Inflammatory macrophage treated with lipopolysaccharide for 4 hours (primary cell): Measurements from ENCODE around the gene KIF26A.

Experiments used
- DNase-seq: peaks from one replicate; pipeline ENCODE4 v3.0.0-alpha.2; 2020

The KIF26A gene

DNA sequence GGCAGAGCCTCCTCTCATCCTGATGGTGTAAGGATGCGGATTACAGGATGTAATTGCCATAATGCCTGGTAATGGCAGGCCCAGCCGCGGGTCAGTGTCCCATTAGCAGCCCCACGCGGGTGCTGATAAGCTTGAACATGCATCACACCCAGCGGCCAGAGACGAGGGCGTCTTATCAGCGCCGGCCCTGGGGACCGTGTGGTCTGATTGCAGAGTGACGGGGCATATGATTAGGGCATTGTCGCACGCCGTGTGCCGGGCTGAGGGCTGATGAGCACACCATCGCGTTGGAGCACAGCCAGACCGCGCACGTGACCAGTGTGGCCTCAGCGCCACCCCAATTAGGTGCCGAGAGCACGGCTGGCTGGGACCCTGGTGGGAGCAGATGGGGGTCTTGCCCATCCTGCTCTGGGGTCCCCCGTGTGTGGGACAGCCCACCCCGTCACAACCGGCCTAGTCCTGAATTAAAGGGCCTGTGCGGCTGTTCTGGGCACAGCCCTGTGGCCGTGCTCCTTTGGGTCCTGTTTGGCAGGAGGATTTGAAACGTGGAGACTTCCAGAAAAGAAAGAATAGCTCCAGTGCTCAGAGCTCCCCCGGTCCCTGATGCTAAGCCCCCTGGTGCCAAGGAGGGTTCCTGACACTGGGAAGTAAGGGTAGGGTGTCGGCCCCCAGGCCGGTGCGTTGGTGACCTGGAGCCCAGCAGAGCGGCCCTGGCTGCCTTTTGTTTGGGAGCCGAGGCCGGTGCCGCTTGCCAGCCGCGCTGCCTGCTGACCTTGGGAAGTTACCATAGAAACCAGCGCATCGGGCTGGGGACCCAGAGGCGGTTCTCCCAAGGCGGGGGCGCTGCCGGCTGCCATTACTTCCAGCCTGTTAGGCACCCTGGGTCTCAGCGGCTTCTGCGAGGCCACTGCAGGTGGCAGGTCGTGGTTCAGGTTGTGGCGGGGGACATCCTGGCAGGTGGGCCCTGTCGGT, 20.7 kb downstream of the KIF26A start:
- DNase-seq: no peak

DNA sequence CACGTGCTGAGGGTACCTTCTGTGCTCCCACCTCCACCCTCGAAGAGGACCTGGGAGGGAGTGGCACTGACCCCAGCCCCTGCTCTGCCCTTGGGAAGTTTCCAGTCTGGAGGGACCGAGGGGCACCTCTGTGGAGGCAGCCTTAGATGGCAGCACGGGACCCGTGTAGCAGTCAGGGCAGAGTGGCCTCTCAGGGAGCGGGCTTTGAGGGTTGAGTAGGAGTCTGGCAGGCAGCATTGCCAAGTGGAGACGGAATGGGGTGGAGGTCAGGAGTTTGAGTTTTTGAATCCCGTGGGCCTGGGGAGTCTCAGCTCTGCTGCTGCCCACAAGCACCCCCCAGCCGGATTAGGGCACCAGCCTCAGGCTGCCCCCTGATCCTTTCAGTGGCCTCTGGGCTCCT, 21.6 kb downstream of the KIF26A start:
- DNase-seq: no peak

DNA sequence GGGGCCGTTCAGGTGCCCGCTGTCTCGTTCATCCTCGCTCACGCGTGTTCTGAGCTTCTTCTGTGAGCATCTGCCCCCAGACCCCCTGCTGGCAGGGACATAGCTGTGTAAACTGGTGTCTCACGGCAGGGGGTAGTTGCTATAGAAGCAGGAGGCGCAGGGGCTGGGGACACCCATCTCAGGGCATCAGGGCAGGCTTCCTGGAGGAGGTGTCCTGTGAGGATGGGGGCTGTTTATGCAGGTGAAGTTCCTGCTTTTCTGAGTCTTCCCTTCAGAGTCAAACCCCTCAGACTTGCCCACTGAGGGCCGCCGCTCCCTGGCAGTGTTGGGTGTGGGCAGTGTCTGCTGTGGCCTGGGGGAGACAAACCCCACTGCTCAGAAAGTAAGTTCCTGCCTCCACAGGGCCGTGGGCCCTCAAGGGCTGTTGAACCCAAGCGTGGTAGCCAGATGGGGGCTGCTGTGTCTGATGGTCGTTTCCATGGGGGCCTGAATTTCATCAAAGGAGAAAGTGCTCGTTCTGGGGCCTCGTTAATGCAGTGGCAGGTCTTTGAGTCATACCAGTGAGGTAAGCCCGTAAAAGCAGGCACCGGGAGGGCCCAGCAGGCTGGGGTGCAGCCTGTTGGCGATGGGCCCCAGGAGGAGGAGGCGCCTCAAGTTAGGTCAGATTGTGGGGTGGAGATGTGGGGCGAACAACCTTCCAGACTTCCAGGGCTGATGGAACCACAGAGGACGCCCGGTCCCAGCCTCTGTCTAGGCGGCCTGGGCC, 23.4 kb downstream of the KIF26A start:
- no peak for DNase-seq

DNA sequence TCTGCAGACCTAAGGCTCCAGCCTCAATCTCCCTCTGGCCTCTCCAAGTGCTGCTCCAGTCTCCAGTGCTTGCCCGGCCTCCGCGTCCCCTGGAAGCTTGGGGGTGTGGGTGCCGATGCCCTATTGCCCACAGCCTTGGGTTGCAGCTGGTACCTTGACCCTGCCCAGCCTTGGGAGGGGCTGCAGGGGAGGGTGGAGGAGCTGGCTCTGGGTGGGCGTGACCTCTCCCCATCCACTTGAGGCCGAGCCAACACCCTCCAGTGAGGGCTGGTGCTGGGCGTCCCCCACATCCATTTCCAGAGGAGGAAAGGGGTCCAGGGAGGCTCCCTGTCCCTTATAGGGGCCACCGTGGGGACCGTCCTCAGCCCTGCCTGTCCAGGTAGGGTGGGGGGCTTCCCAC, 24.1 kb downstream of the KIF26A start:
- DNase-seq: no peak

DNA sequence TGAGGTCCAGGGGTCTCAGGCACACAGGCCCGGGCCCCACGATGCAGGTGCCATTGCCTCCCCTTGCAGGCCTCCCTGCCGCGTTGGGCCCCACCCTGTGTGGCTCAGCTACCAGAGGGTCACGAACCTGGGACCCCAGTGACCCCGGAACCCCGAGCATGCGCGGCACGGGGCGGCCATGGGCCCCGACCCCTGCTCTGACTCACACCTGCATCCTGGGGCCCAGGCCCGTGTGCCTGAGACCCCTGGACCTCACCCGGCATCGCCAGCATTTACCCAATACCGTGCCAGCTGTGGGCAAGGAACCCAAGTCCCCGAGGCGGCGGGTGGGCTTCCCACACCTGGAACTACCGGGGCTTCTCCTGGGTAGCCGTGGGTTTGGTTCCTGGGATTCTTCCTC, 25.2 kb downstream of the KIF26A start:
- DNase-seq: no peak

DNA sequence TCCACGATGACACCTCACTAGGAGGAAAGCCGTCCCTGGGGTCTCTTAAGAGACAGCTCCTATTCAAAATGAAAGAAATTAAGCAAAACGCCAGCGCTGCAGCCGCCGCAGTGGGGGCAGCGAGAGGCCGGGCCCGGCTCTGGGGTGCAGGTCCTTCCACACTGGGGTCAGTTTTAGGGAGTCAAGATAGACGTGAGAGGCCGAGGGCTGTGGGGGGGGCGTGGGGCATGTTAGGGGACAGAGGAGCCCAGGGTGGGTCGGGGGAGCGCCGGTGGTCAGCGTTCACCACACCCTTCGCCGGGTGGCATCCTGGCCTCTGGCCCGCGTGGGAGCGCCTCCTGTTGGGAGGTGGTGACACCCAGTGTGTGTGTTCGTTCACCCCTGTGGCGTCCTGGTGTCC, 25.7 kb downstream of the KIF26A start:
- DNase-seq: no peak

DNA sequence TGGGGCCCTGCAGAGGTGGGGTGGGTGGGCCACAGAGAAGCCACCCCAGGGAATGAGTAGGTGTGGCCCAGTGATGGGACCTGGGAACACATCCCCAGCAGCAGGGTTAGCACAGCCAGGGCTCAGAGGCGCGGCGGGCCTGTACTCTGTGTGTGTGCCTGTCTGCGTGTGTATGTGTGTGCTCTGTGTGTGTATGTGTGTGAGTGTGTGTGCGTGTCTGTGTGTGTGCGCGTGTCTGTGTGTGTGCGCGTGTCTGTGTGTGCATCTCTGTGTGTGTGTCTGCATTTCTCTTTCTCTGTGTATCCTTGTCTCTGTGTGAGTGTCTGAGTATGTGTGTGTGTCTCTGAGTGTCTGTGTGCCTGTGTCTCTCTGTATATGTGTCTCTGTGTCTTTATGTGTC, 26.1 kb downstream of the KIF26A start:
- no peak for DNase-seq

DNA sequence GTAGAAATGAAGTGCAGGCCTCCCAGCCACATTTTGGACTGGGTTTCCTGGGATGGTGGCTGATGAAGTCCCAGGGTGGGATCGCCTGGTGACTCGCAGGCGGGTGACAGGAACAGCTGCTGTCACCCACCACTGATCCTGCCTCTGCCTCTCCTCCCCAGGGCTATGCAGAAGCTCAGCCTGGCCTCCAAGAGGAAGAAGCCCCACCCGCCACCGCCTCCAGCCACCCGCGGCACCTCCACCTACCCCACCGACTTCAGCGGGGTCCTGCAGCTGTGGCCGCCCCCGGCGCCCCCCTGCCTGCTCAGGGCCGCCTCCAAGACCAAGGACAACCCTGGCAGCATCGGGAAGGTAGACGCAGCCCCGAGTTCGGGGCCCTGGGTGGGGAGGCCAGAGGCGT, 28.3 kb downstream of the KIF26A start:
- no peak for DNase-seq

DNA sequence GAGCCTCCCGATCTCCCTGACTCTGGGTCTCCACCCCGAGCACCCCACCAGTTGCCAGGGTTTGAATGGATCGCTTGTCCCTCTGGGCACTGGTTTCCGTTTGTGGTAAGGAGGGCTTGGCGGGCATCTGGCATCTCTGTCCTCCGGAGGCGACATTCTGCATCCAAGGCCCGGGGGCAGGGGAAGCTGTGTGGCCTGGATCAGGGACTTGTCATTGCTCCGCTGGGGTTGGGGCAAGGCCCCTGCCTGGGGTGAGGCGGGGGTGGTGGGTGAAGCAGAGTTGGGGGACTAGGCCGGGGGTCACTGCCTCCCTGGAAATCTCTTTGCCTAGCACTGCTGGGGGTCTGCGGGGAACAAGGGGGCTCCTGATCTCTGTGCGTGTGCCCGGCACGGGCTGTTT, 30.2 kb downstream of the KIF26A start:
- no peak for DNase-seq

DNA sequence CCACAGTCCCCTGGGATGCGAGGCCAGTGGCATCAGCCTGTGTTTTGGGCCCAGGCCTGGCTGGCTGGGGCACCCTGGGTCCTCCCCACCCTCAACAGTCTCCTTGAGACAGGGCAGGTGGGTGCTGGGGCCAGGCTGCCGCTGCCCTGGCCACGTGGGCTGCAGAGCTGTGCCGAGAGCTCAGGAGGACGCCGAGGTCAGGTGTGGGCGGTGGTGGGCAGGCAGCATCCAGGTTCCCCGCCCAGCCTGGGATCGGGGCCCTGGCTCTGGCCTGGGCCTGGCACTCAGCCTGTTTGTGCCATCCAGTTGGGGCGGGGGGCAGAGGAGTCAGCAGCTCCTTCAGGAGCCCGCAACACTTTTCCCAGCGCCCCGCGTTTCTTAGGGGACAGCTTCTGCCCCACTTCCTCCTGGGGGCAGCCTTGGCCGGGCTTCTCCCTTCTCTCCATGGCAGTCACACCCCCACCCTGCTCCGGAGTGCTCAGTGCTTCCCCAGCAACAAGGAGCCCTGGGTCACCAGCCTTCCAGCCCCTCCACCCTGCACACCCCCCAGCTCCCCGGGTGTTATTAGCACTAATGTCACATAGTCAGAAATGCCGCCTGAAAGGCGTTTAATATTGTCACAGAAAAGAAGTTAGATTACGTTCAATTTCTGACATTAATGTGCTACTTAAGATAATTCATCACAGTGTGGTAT, 30.8 kb downstream of the KIF26A start:
- no peak for DNase-seq

DNA sequence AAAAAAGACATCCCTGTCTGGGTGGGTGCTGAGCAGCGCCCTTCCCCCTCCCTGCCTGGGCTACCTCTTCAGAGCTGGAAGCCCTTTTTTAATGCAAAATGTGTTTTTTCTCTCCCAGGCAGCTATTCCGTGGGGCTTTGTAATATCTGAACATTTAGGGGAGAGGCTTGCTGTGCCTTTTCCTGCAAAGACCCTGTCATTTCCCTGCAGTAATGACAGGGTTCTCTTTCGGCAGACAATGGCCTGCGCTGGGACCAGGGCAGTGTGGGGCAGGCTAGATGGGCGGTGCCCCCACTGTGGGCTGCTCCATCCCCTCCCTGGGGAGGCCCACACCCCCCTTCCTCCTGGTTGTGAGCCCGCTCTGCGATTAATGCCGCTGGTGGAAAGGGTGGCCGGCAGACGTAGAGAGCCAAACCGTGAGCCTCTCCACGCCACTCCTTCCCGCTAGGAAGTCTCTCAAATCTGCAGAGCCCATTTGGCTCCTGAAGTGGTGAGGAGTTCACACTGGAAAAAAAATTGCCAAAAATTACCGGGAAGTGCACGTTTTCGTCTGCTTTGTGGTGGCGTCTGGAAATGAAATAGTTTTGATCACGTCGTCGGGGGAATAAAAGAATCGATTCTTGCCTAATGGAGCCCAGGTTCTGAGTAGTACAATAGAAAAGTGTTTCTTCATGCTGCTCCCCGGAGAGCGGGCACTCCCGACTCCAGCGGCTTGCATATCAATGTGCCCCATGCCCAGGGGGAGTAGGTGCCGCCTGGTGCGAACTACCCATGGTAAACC, 31.5 kb downstream of the KIF26A start:
- no peak for DNase-seq

DNA sequence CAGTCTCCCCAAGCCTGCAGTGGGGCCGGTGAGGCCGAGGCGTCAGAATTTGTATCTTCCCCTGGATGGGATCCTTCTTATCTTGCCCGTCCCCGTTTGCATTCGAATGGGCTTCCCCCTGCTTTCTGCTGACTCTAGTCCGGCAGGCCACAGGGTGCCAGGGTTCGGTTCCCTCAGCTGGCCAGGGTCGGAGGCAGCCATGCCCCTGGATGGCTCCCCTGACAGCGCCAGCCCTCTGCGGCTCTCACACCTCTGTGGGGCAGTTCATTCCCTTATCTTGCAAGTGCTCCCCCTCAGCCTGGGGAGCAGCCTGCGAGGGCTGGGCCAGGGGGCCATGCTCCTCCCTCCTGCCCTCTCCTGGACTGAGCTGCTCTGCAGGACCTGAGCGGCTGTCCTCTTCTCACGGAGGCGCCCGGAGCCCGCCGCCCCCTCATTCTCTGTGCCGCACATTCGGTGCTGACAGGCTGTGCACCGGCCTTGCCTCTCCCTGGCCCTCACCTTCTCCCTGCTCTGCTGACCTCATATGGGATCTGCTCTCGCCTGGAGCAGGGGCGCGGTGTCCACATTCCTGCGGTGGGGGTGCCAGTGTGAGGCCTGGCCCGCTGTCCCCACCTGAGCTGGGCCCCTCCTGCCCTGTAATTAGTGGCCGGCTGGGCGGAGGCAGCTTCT, 32.8 kb downstream of the KIF26A start:
- DNase-seq: no peak

DNA sequence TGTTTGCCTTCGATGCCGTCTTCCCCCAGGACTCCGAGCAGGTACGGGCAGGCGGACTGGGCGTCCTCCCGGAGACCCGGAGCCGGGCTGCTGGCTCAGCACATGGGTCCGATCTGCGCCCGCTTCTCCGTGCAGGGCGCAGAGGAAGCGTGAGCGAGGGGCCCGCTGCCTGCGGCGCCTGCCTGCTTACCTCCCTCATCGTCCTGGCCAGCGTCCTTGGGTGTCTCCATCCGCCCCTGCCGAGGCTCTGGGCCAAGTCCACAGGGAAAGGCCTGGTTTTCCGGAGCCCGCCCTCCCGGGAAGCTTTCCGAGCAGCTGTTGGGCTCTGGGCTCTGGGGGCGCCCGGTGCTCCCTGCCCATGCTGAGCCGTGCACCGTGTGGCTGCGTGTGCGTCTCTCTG, 33.5 kb downstream of the KIF26A start:
- no peak for DNase-seq

DNA sequence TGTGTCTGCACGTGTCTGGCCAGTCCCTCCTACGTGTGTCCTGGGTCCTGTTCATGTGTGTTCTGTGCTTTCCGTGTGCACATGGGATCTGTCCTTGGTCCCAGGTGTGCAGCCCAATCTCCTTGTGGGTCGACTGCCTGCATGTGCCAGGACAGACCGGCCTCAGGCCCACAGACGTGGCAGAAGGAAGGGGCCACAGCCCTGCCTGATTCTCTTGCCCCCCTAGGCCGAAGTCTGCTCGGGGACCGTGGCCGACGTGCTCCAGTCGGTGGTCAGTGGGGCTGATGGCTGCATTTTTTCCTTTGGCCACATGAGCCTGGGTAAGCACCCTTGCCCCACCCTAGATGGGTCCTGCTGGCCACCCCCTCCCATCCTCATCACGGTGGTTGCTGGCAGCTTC, 34.0 kb downstream of the KIF26A start:
- DNase-seq: no peak

DNA sequence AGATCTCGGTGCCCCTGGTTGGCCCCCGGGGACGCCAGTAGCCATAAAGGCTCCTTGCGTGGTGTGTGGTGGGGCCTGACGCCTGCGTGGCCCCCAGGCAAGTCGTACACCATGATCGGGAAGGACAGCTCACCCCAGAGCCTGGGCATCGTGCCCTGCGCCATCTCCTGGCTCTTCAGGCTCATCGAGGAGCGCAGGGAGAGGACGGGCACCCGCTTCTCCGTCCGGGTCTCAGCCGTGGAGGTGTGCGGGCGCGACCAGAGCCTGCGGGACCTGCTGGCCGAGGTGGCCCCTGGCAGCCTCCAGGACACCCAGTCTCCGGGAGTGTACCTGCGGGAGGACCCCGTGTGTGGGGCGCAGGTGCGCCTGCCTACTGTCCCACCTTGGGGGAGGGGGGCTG, 34.5 kb downstream of the KIF26A start:
- DNase-seq: no peak

DNA sequence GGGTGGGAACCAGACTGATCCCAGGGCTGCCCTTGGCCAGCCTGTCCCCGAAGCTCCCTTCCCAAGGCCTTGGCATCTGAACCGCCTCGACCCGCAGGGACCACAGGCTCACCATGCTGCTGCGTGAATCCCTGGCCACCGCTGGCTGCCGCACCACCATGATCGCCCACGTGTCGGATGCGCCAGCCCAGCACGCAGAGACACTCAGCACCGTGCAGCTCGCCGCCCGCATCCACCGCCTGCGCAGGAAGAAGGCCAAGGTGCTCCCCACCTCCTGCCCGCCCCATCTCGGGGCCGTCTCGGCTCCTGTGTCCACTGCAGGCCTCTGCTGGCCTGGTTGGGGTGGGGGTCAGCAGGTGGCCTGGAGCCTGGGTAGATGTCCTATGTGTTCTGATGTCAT, 35.7 kb downstream of the KIF26A start:
- no peak for DNase-seq

DNA sequence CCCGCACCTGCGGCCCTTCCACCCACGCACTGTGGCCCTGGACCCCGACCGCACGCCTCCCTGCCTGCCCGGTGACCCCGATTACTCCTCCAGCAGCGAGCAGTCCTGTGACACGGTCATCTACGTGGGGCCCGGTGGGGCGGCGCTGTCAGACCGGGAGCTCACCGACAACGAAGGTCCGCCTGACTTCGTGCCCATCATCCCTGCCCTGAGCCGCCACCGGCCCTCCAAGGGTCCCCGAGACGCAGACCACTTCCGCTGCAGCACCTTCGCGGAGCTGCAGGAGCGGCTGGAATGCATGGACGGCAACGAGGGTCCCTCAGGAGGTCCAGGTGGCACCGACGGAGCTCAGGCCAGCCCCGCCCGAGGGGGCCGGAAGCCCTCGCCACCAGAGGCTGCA, 36.7 kb downstream of the KIF26A start:
- DNase-seq: no peak

DNA sequence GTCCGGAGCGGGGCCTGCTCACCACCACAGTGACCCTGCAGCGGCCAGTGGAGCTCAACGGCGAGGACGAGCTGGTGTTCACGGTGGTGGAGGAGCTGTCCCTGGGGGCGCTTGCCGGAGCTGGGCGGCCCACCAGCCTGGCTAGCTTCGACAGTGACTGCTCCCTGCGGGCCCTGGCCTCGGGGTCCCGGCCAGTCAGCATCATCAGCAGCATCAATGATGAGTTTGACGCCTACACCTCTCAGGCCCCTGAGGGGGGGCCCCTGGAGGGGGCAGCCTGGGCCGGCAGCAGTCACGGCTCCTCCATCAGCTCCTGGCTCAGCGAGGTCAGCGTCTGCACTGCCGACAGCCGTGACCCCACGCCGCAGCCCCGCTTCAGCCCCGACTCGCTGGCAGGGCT, 37.4 kb downstream of the KIF26A start:
- DNase-seq: no peak

DNA sequence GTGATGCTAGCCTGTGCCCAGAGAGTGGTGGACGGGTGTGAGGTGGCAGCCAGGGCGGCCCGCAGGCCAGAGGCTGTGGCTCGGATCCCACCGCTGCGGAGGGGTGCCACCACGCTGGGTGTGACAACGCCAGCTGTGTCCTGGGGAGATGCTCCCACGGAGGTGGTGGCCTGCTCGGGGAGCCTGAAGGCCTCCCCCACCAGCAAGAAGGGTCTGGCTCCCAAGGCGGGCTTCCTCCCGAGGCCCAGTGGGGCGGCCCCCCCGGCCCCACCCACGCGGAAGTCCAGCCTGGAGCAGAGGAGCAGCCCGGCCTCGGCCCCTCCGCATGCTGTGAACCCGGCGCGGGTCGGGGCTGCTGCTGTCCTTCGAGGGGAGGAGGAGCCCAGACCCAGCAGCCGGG, 38.2 kb downstream of the KIF26A start:
- DNase-seq: no peak

DNA sequence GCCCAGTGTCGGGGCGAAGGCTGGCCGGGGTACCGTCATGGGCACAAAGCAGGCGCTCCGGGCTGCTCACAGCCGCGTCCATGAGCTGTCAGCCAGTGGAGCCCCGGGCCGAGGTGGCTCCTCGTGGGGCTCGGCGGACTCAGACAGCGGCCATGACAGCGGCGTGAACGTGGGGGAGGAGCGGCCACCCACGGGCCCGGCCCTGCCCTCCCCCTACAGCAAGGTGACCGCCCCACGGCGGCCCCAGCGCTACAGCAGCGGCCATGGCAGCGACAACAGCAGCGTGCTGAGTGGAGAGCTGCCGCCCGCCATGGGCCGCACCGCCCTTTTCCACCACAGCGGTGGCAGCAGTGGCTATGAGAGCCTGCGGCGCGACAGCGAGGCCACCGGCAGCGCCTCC, 39.0 kb downstream of the KIF26A start:
- DNase-seq: no peak

DNA sequence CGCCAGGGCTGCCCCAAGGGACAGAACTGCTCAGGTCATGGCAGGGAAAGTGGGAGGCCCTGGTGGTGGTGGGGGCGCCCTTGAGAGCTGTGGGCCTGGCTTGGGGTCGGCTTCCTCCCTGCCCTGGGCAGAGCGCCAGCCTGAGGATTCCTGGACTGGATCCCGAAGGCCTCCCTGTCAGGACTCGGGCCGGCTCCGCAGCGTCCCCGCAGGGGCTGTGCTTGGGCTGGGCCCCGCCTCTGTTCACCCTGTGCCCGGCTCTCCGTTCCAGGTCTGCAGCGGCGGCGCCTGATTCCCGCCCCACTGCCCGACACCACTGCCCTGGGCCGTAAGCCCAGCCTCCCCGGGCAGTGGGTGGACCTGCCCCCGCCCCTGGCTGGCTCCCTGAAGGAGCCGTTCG, 39.9 kb downstream of the KIF26A start:
- DNase-seq: no peak

DNA sequence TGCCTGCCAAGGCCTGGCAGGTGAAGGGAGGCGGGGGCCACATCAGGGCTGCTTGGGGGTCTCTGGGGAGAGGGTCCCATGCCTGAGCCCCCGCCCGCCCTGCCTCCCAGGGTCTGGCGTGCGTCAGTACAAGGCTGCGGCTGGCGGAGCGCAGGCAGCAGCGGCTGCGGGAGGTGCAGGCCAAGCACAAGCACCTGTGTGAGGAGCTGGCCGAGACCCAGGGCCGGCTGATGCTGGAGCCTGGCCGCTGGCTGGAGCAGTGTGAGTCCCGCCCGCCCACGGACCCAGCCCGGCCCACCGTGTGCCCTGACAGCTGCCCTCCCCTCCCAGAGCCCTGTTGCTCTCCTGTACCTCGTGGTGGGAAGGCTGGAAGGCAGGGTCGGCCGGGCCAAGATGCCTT, 40.7 kb downstream of the KIF26A start:
- DNase-seq: no peak
